ENCODE data around the gene ERLIN1. TPM values are rescaled to one million over a fixed set of nuclear protein-coding genes. Genes with fewer than 3 reads are reported as not detected.

The ERLIN1 gene
- polyA plus RNA-seq, 5 donors = 37.3 to 55.6 (median 49.5) TPM

DNA sequence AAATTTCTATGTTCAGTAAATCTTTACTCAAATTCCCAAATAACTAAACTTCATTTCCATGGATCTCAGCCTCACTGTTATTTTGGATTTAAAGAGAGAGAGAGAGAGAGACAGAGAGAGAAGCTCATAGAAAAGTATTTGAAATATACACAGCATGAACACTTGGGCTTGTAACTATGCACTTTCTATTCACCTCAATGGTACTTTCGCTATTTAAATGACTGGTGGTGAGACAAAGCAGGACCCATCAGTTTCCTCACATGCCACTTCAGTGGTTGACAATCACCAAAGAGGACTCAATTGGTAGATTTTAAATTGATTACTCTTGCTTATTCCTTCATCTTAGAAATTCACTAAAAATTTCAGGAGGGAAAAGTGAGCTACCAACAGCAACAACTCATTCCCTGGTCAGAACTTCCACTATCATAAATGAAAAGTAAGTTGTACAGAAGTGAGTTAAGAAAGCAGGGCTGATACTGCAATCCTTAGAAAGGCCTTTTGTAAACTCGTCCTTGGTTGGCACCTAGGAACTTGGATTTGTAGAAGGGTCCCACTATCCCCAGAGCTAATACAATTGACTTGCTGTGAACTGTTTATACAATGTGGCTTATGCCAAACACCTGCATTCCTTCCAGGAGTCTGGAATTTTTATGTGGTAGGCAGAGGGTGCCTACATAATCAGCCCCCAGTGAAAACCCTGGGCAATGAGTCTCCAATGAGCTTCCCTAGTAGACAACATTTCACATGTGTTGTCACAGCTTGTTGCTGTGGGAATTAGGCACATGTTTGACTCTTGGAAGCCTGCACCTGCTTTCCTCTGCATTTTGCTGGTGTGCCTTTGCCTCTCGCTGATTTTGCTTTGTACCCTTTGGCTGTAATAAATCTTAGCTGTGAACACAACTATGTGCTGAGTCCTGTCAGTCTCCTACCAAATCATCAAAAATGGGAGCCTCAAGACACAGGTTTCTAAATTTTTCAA is 10.8 kb downstream of the ERLIN1 start:
- DNase-seq = no peak

DNA sequence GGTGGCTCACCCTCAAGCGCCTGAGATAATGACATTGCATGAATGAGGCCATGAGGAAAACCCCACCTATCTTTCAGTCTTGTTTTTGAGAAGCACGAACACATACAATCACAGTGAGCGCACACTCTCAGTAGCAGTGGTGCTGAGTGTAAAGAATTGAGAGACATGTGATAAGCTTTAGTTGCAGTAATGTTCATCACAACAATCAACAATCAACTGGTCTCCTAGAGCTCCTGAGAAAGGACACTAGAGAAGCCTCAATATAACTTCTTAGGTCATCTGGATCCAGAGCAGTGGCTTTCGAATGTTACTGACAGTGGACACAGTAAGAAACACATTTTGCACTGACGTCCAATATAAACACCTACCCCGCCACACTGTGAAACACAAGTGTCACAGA is 12.8 kb downstream of the ERLIN1 start:
- DNase-seq = no peak

DNA sequence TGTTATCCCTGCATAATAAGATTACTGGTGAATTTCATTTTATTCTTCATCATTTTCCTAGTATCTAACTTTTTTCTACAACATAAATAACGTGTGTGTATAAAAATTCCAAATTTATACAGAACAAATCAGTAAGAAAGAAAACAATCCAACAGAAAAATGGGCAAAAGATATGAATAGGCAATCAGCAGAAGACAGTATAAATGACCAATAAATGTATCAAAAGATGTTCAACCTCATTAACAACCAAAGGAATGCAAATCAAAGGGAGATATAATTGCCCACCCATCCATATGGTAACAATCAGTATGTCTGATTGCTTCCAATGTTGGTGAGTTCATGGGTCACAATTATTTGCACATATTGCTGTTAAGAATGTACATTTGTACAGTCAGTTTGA is 13.5 kb downstream of the ERLIN1 start:
- DNase-seq = no peak

DNA sequence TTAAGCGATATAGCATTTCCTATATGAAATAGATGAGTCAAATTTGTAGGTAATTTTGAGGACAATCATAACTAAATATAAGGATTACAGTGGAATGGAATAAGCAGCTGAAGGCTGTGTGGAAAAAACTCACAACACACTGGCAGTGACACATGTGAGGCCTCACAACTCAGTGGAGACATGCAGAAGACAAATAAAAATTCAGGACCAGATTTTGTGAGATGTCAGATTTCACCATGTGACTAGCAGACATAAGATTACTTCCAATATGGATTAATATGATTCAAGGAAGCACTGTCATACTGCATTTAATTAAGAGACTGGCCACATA is 17.6 kb downstream of the ERLIN1 start:
- no peak for DNase-seq

DNA sequence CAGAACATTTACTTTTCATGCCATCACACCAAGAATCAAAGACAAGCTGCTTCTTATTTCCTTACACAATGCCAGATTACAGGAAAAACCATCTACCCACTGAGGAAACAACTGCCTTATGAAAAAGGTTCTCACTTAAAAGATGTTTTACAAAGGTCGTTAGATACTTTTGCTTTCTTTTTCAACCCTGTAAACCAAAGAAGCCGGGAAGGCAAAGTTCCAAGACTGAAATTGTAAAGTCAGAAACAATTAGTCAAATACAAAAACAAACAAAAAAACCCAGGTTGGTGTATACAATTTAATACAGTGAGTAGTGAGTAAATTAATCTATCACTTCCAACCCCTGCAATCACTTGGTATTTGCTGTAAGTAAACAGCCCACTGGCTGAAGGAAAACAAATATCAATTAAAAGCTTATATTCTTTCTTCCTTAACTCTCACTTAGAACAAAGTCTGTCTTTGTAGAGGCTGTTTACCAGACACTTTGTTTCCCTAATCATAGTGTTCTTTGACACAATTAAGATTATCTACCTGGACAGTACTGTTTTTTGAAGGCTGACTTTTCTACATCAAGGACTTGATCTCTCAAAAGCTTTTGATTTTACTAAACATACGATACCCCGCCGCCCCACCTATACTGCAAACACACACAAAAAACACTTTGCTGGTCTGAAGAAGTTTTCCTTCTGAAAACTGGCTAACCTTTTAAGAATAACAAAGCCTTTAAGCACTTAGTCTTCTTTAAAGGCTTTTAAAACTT is 18.1 kb downstream of the ERLIN1 start:
- no peak for DNase-seq

DNA sequence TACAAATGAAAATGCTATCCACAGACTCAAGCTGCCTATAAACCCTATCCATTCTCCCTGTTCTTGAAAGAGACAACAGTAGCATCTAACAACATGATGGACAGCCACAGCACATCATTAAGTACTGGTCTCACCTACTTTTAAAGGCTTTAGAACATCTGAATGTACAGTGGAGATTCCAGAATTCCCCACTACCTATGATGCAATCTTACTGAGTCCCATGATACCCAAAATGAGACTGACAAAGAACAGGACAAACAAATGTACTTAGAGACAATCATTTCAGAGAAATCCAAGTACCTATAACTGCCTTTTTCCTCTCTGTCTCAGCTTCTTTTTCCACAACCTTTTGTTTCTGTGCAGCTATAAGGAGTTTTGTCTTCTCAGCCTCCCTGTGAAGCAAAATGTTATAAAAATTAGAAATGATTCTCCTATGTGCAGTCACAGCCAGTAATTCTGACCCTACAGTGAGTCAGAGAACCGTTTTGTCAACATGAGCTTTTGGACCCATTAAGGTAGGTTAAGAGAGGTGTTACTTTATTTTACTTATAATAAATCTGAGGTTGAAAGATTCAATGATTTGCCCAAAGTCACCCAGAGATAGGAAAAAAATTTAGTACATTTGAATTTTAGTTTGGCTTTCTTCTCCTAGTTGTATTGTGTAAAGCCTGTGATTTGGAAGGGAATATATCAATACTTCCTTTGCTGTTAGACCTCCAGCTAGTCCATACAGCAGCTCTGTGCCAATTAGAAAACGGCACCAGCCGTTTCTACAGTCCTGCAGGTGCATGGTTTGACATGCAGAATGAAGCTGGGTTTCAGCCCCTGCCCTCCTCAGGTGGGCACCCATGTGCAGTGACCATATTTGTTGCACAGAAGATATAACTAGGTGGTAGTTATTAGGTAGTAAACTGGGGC is 21.9 kb downstream of the ERLIN1 start:
- no peak for DNase-seq

DNA sequence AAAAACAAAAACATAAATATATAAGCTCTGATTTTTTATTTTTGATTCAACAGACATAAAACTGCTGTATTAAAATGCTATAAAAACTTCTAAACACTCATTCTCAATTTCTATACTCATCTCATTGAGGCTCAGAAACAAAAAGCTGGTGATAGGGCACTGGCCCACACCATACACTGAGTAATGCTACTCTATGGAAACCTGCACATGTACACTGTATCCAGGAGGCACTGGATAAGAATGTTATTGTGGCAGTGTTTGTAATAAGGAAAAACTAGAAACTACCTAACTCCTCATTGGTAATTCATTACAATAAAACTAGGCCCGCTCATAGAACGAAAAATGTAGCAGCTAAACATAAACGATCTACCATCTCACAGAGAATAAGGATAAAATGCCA is 23.1 kb downstream of the ERLIN1 start:
- no peak for DNase-seq

DNA sequence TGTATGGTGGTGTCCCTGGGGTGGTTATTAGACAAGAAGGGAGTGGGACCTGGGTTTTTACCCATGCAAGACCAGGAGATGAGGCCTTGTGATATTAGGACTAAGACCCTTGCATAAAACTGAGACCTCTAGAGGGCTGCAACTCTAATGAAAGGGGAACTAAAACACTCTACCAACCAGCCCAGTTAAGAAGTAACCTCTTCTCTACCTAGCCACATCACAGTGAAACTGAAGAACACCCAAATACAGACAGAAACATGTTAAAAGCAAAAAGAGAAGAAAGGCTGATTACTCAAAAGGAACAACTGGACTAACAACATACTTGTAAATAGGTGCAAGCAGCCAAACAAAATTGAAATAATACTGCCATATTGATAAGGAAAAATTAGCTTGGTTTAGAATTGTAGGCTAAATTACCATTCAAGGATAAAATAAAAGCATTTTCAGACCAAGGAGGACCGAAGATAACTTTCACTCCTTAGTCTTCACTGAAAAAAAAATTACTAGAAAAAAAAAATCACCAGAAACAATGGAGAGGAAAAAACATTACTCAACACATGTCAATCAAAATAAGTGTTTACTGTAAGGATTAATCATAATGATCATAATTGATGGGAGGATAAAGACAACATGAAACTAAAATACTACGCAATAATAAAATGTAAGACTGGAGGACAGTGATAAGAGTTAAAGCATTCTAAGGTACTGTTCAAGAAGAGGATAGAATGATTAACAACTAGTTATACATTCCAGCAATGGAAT is 27.6 kb downstream of the ERLIN1 start:
- DNase-seq = no peak

DNA sequence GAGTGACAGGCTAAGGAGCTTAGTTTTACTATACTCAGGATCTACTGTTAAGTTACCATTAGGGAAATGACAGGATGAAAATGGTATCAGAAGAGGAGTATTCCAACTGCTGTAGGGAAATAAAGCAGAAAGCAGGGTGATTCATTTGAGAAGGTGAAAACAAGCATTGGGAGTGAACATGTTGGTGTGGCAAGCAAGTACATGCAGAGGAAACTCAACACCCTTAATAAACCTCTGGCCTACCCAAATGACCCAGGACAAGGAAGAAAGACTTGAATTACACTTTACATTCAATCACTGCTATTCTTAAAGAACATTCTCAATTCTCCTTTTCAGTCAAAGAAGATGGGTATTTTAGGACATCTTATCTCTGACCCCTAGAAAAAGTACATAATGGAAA is 28.7 kb downstream of the ERLIN1 start:
- no peak for DNase-seq

DNA sequence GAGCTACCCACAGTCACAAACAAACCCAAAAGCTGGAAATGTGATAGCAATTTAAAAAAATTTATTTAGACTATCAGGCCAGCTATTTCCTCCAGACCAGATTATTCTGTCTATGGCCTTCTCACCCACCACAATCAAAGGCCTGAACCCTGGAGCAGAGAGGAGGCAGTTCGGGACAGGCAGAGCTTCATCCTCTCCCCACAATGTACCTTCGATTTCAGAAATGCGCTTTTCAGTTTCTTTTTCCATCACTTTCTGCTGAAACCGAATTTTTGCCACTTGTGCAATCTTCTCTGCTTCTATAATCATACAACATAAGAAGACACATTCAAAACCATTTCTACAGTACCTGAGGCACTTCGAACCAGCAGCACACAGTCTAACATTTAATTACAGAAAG is 29.9 kb downstream of the ERLIN1 start:
- DNase-seq = no peak

DNA sequence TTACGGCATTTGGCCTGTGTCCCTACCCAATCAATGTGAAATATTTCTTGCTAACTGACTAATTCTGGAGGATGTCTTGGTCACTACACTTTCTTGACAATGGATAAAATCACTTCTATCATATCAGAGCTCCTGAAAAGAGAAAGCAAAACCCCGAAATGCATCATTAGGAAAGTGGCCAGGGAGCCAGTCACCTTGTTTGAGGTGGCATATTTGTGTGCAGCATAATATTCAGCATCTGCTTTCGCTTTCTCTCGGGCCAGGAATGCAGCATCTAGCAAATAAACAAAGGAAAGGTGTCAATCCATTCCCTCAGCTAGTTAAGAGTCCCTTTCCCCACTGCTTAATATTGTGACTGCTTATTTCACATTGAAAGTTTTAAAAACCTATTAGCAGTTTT is 31.2 kb downstream of the ERLIN1 start:
- DNase-seq = no peak

DNA sequence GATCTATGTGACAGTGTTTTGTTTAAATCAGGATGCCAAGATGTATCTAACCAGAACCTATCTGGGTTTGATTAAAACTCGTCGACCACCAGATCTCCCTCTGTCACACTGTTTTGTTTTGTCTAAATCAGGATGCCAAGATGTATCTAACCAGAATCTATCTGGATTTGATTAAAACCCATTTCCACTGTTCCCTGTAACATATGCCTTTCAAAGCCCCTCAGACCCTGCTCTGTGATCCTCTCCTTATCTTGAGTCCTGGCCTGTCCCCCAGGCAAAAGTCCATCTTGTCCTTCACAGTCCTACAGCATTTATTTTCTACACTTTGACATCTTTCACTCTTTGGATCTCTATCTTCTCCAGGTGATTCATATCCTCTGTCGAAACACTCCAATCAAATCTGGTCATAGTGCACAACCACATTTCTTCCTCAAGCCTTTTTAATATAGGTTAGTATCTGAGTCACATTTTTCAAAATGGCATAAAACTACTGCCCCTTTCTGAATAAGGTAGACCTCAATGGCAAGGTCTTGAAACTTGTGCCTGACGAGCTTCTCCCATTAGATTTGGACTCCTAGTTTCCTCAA is 32.5 kb downstream of the ERLIN1 start:
- no peak for DNase-seq

DNA sequence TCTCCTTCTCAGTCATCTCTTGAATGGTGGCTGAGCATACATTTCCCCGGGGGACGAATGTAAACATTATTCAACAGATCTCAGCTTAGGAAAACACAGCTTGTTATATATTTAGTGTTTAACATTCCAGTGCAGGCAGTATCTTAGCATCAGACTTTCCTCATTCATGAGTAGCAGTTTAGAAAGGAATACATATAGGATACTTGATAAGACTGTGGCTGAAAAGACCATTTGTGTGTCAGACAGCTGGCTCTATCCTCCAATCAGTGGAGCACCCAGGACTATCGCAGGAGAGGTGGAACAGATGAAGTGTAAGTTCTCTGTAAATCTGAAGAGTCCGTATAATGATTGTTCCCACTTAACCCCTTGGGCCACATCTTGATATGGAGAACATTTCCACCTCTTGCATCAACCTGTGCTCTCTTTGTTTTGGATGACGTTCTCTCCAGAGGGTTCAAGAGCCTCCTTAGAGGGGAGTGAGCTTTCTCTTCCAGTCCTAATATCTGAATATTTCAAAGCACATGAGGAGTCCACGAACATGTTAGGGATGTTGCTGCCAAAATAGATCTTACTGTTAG is 34.0 kb downstream of the ERLIN1 start:
- DNase-seq = no peak

DNA sequence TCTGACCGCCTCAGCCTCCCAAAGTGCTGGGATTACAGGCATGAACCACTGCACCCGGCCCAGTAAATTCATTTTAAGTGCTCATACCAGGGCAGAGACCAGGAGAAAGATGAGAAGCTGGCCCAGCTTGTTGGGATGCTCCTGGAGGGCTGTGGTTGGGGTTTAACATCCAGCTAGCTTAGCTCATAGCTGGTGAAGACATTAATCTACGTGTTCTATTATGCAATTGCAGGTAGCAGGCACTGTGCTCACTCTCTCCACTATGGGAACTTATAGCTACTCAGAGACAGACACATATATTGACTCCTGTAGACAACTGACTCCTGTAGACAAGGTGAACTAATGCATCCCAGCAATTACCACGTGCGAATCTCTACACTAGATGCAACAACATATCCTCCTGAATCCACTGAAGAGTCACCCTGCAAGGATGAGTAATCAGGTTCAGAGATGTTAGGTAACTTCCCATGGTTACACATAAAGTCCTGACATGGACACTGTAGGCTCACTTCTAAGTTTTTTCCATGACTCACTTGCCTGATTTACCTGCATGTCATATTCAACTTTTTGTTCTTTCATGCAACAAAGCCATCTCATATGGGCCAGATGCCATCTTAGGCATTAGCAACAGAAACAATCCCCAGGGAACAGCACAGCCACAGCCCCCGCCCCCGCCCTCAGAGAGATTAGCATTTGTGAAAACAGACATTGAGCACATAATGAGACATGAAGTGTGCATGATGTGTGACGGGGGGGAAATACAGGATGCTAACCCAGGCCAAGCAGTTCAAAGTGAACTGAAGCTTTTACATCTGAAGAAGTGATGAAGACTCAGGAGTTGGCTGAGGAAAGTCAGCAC is 37.2 kb downstream of the ERLIN1 start:
- no peak for DNase-seq

DNA sequence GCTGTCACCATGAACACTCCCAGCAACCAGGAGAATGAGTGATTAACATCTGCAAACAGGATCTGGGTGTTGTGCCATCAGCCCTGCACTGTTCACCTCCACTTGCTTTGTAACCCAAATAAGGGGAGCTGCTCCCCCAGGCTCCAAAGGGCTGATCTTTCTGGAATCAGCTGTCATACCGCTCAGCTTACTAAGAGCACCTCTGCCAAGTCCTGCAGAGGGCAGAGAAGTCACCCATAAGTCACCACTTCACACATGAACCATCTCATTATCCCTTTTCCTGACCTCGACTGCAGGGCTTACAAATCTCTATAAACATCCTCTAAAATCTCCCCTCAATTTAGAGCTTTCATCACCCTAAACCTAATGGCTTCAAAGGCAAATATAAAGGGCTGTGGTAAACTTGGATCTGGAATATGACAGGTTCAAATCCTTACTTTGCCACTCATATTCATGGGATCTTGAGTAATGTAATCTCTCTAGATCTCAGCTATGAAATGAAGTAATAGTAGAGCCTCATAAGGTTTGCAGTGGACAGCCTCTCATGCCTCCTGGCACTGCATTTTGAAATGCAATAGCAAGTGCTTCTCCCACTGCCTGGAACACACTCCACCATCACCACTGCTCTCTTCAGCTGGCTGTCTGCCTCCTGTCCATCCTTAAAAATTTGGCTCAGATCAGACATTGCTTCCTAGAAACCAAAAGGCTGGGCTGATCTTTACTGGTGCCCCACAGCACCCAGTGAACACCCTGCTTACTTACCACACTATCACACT is 38.8 kb downstream of the ERLIN1 start:
- no peak for DNase-seq

DNA sequence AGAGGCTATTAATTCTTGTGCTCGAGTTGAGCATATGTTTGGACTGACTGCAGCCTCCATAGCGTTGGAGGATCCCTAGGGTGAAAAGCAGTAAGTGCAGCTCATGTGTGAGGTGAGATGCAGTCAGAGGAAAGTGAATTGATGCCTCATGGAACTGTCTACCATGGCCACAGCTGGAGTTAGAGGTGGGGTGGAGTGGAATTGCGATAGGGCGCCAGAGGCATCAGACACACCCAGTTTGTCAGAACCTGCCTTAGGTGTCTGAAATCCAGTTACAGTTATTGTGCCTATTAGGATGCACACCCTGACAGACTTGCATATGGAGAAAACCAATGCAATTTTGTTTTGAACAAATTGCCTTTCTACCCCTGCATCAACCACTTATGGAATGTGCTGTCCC is 39.4 kb downstream of the ERLIN1 start:
- no peak for DNase-seq

DNA sequence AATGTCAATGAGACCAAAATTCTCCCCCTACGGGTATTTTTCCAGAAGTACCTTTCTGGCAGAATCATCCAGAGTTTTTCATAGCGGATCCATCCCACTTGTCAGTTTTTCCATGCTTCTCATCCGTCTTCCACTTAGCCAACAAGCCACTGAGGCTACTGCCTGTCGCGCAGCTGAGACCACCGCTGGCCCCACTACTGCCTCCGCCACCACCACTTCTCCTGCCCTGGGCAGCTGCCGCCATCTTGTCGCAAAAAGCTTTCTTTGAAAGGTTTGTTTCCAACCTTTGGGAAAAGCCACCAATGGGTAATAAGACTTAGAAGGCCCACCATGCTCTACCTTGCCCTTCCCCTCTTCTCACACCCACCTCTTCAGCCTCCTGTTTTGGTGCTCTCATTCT is 42.1 kb downstream of the ERLIN1 start:
- no peak for DNase-seq

DNA sequence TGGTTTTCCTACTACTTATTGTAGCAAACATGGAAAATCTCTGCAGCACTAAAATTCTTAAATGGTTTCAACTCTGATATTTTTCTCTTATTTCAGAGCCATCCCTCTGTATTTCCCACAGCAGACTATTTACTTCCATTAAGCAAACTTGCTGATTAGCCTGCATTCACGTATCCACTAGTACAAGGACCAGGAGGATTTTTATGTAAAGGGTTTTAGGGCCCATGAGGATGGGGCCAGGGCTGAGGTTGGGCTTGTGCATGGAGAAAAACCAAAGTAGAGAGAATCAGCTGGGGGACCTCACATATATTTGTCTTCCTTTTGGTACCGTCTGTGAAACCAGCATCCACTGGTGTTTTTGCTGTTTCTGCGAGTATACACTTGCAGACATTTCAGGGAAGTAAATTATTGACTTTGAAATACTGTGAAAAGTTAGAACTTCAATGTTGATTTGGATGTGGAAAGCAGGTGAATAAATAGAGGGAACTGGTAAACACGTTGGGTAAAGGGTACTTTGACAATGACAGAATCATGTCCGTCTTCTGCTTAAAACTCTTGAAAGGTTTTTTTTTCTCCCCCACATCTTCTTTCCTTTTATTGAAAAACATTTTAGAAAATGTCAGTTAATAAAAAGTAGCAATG is 44.3 kb downstream of the ERLIN1 start:
- no peak for DNase-seq
